Neuronal stem cell (in vitro differentiated cells): Measurements from ENCODE around the gene RTN4RL1.

ENCODE experiments used
- DNase-seq: peaks from one replicate; pipeline ENCODE4 v3.0.0-alpha.2; 2013; ENCODE audit warnings: low spot score
- H2AFZ ChIP-seq: one replicate; pipeline ENCODE4 v1.6.1; 2013; ENCODE audit warnings: mild to moderate bottlenecking, low read length, inconsistent platforms
- H2AK5ac ChIP-seq: 2 replicates; pipeline ENCODE4 v1.6.1; 2013; ENCODE audit warnings: low read depth, mild to moderate bottlenecking, inconsistent platforms, low read length, moderate library complexity, mixed read lengths
- H2BK120ac ChIP-seq: 2 replicates; pipeline ENCODE4 v1.6.1; 2013; ENCODE audit warnings: low read depth, mild to moderate bottlenecking, inconsistent platforms, low read length, moderate library complexity, mixed read lengths
- H2BK12ac ChIP-seq: one replicate; pipeline ENCODE4 v1.6.1; 2013; ENCODE audit warnings: low read length, inconsistent platforms
- H2BK15ac ChIP-seq: 2 replicates; pipeline ENCODE4 v1.6.1; 2013; ENCODE audit warnings: mild to moderate bottlenecking, low read length, inconsistent platforms, mixed read lengths
- H2BK5ac ChIP-seq: one replicate; pipeline ENCODE4 v1.6.1; 2013; ENCODE audit warnings: inconsistent platforms, mild to moderate bottlenecking, low read length, moderate library complexity
- H3K14ac ChIP-seq: one replicate; pipeline ENCODE4 v1.6.1; 2013; ENCODE audit warnings: low read length, inconsistent platforms
- H3K18ac ChIP-seq: 2 replicates; pipeline ENCODE4 v1.6.1; 2013; ENCODE audit warnings: low read length, inconsistent platforms
- H3K23ac ChIP-seq: 2 replicates; pipeline ENCODE4 v1.6.1; 2013; ENCODE audit warnings: low read depth, mild to moderate bottlenecking, mixed read lengths, low read length, inconsistent platforms; ENCODE audit not compliant: poor library complexity
- H3K27ac ChIP-seq: replicated peaks from 3 replicates; pipeline ENCODE4 v1.5.1; 2013; ENCODE audit warnings: low read length, inconsistent platforms
- H3K27me3 ChIP-seq, 3 experiments: 2 replicates each; pipeline ENCODE4 v1.6.1; 2013; ENCODE audit warnings: low read length in 3 of 3, mild to moderate bottlenecking in 2 of 3, inconsistent platforms in 1 of 3, low read depth in 1 of 3, mixed read lengths in 1 of 3, moderate library complexity in 1 of 3; ENCODE audit not compliant: control insufficient read depth in 3 of 3, insufficient read depth in 3 of 3
- H3K36me3 ChIP-seq, 2 donors: replicated peaks in 1 of 2; 2 replicates each; pipeline ENCODE4 v1.6.1; 2013; ENCODE audit warnings: low read length in 2 of 2; ENCODE audit not compliant: control insufficient read depth in 2 of 2, insufficient read depth in 2 of 2
- H3K4ac ChIP-seq: 2 replicates; pipeline ENCODE4 v1.6.1; 2013; ENCODE audit warnings: inconsistent platforms, mild to moderate bottlenecking, low read length, moderate library complexity
- H3K4me1 ChIP-seq, 2 donors: 1 replicate in 1 of 2; 2 replicates in 1 of 2; pipeline ENCODE4 v1.6.1; 2013; ENCODE audit warnings: low read length in 2 of 2, low read depth in 1 of 2; ENCODE audit not compliant: control insufficient read depth in 2 of 2, insufficient read depth in 1 of 2
- H3K4me2 ChIP-seq: one replicate; pipeline ENCODE4 v1.6.1; 2013; ENCODE audit warnings: mild to moderate bottlenecking, low read length, inconsistent platforms; ENCODE audit not compliant: insufficient read depth, poor library complexity, severe bottlenecking
- H3K4me3 ChIP-seq, 2 donors: 2 replicates each; pipeline ENCODE4 v1.5.1; 2013; ENCODE audit warnings: low read length in 2 of 2, mild to moderate bottlenecking in 2 of 2, inconsistent platforms in 1 of 2, moderate library complexity in 1 of 2
- H3K79me1 ChIP-seq: one replicate; pipeline ENCODE4 v1.6.1; 2013; ENCODE audit warnings: low read depth, mild to moderate bottlenecking, inconsistent platforms, low read length, moderate library complexity
- H3K9ac ChIP-seq: one replicate; pipeline ENCODE4 v1.6.1; 2013; ENCODE audit warnings: mild to moderate bottlenecking, low read depth, low read length, inconsistent platforms; ENCODE audit not compliant: poor library complexity
- H3K9me3 ChIP-seq, 2 donors: replicated peaks in 1 of 2; 2 replicates each; pipeline versions ENCODE3 to v1.6.1; 2013; ENCODE audit warnings: low read length in 2 of 2, mild to moderate bottlenecking in 2 of 2, inconsistent platforms in 1 of 2, low read depth in 1 of 2, mixed read lengths in 1 of 2, moderate library complexity in 1 of 2; ENCODE audit not compliant: control insufficient read depth in 2 of 2, insufficient read depth in 1 of 2
- H4K8ac ChIP-seq: one replicate; pipeline ENCODE4 v1.6.1; 2013; ENCODE audit warnings: low read depth, mild to moderate bottlenecking, inconsistent platforms, low read length, moderate library complexity
- H4K91ac ChIP-seq: one replicate; pipeline ENCODE4 v1.6.1; 2013; ENCODE audit warnings: low read length, low read depth, mild to moderate bottlenecking, inconsistent platforms; ENCODE audit not compliant: poor library complexity
- WGBS, 2 donors: extraction: QIAGEN DNeasy Blood & Tissue Kit; methylation state at CpG; one replicate each; pipeline ENCODE4 v1.1.7; 2013; ENCODE audit warnings: missing lambda C conversion rate in 2 of 2, mixed read lengths in 1 of 2; ENCODE audit not compliant: insufficient read length in 2 of 2, insufficient replicate concordance in 1 of 2; ENCODE audit errors: extremely low coverage in 2 of 2; 5-methylcytosine and 5-hydroxymethylcytosine counted together

Gene RTN4RL1

GRCh38 chr17:1942666-1943435, 82.3 kb downstream of the RTN4RL1 start:
- no peak overlapping the region for H3K27ac ChIP-seq
- DNase-seq, result no peak

GRCh38 chr17:1942066-1942365, 83.1 kb downstream of the RTN4RL1 start:
- Histone ChIP-seq H2BK120ac (no peak overlapping the region), H3K27ac (no peak overlapping the region), H2AK5ac (peak overlapping the region; percentile 99), H2AFZ (peak overlapping the region; percentile 57), H2BK15ac (peak overlapping the region; percentile 95), H3K4me1 (peaks cover 29 to 30% of the 10 kb centered on the region in 2 donors), H3K18ac (peak overlapping the region; percentile 91), H3K9ac (no peak overlapping the region), H3K4me3 (no peak overlapping the region), H4K91ac (no peak overlapping the region), H3K79me1 (no peaks in the 10 kb centered on the region), H3K36me3 (no peaks in the 10 kb centered on the region), H3K4me2 (no peak overlapping the region), H2BK12ac (no peak overlapping the region), H4K8ac (no peak overlapping the region), H3K27me3 (peaks cover 0 to 7% (median 0%) of the 10 kb centered on the region in 3 experiments), H3K4ac (no peak overlapping the region), H2BK5ac (peak overlapping the region; percentile 67), H3K14ac (no peak overlapping the region), H3K9me3 (peaks cover 0 to 2% of the 10 kb centered on the region in 2 donors), H3K23ac (no peak overlapping the region)
- no CpG with 5 or more reads among the region's 7 CpGs for WGBS, 2 donors
- DNase-seq, result no peak

More at GRCh38 chr17:1942666-1943435, 82.3 kb downstream of the RTN4RL1 start:
- H3K4ac ChIP-seq, result no peak overlapping the region
- peak overlapping the region; percentile 93 for H3K18ac ChIP-seq
- H4K8ac ChIP-seq, result peak overlapping the region; percentile 19
- H2BK5ac ChIP-seq, result peak overlapping the region; percentile 67
- no peaks in the 10 kb centered on the region for H3K9me3 ChIP-seq
- peak overlapping the region; percentile 19 for H2BK12ac ChIP-seq
- H4K91ac ChIP-seq, result peak overlapping the region; percentile 97
- H3K79me1 ChIP-seq, result no peaks in the 10 kb centered on the region
- peak overlapping the region; percentile 92 for H3K14ac ChIP-seq
- peak overlapping the region; percentile 84 for H2BK120ac ChIP-seq
- H2AK5ac ChIP-seq, result peak overlapping the region; percentile 99
- no peak overlapping the region for H3K4me2 ChIP-seq
- no peak overlapping the region for H2AFZ ChIP-seq
- H3K27me3 ChIP-seq, result peaks cover 0 to 7% (median 0%) of the 10 kb centered on the region in 3 experiments
- peak overlapping the region; percentile 76 for H3K23ac ChIP-seq
- H3K4me3 ChIP-seq, result no peak overlapping the region
- peak overlapping the region; percentile 95 for H2BK15ac ChIP-seq
- WGBS, 2 donors, result no CpG with 5 or more reads among the region's 21 CpGs
- H3K36me3 ChIP-seq, result no peaks in the 10 kb centered on the region
- H3K4me1 ChIP-seq, result peaks cover 36 to 38% of the 10 kb centered on the region in 2 donors
- peak overlapping the region; percentile 63 for H3K9ac ChIP-seq

- no peak overlapping the region for H3K9ac ChIP-seq
- H3K9me3 ChIP-seq, result peaks cover 0 to 2% of the 10 kb centered on the region in 2 donors
- no peaks in the 10 kb centered on the region for H3K79me1 ChIP-seq
- peaks cover 0 to 7% (median 0%) of the 10 kb centered on the region in 3 experiments for H3K27me3 ChIP-seq
- no peak for DNase-seq
- H2BK15ac ChIP-seq, result peak overlapping the region; percentile 95
- H2AFZ ChIP-seq, result peak overlapping the region; percentile 57
- no peak overlapping the region for H3K4me2 ChIP-seq
- H2BK5ac ChIP-seq, result peak overlapping the region; percentile 67
- WGBS, 2 donors, result no CpG with 5 or more reads among the region's 23 CpGs
- H2BK120ac ChIP-seq, result peak overlapping the region; percentile 76
- H3K36me3 ChIP-seq, result no peaks in the 10 kb centered on the region
- peak overlapping the region; percentile 56 for H4K8ac ChIP-seq
- no peak overlapping the region for H2BK12ac ChIP-seq
- H4K91ac ChIP-seq, result no peak overlapping the region
- H3K4me3 ChIP-seq, result no peak overlapping the region
- no peak overlapping the region for H3K27ac ChIP-seq
- H2AK5ac ChIP-seq, result peak overlapping the region; percentile 99
- no peak overlapping the region for H3K4ac ChIP-seq
- peak overlapping the region; percentile 91 for H3K18ac ChIP-seq
- H3K23ac ChIP-seq, result no peak overlapping the region
- peaks cover 24% of the 10 kb centered on the region in 2 donors for H3K4me1 ChIP-seq
- H3K14ac ChIP-seq, result no peak overlapping the region
These were observed 83.7 kb downstream of the RTN4RL1 start for GRCh38 chr17:1941272-1942065.

GRCh38 chr17:1940810-1941185, 84.3 kb downstream of the RTN4RL1 start:
- Histone ChIP-seq H3K27ac (no peak overlapping the region), H2BK12ac (peak overlapping the region; percentile 8), H3K23ac (peak overlapping the region; percentile 2), H4K8ac (no peak overlapping the region), H4K91ac (no peak overlapping the region), H3K9ac (peak overlapping the region; percentile 25), H3K14ac (no peak overlapping the region), H2BK15ac (peak overlapping the region; percentile 34), H2AFZ (peak overlapping the region; percentile 57), H3K9me3 (peaks cover 0 to 2% of the 10 kb centered on the region in 2 donors), H2AK5ac (peak overlapping the region; percentile 92), H2BK120ac (no peak overlapping the region), H3K4me2 (no peak overlapping the region), H2BK5ac (peak overlapping the region; percentile 21), H3K4ac (no peak overlapping the region), H3K79me1 (no peaks in the 10 kb centered on the region), H3K4me3 (no peak overlapping the region), H3K4me1 (peaks cover 17 to 18% of the 10 kb centered on the region in 2 donors), H3K36me3 (no peaks in the 10 kb centered on the region), H3K27me3 (peaks cover 0 to 7% (median 0%) of the 10 kb centered on the region in 3 experiments), H3K18ac (peak overlapping the region; percentile 76)
- no CpG with 5 or more reads among the region's 10 CpGs for WGBS, 2 donors
- DNase-seq, result no peak
